Mesendoderm (in vitro differentiated cells): ENCODE measurements around the gene MAD2L2.

Experiments
- DNase-seq: peaks from one replicate; pipeline ENCODE4 v3.0.0; 2013
- H2AK5ac ChIP-seq: 2 replicates; pipeline ENCODE4 v1.6.1; 2013; ENCODE audit warnings: low read length, inconsistent platforms
- H2BK120ac ChIP-seq: 2 replicates; pipeline ENCODE4 v1.6.1; 2013; ENCODE audit warnings: low read depth, mild to moderate bottlenecking, low read length, moderate library complexity, mixed read lengths
- H2BK15ac ChIP-seq: replicated peaks from 2 replicates; pipeline ENCODE4 v1.6.1; 2013; ENCODE audit warnings: low read depth, mild to moderate bottlenecking, moderate library complexity
- H2BK5ac ChIP-seq: 2 replicates; pipeline ENCODE4 v1.6.1; 2013; ENCODE audit warnings: low read length, inconsistent platforms
- H3K18ac ChIP-seq: 2 replicates; pipeline ENCODE4 v1.6.1; 2013; ENCODE audit warnings: mild to moderate bottlenecking, low read length, mixed read lengths
- H3K23ac ChIP-seq: one replicate; pipeline ENCODE4 v1.6.1; 2013; ENCODE audit warnings: low read length
- H3K27ac ChIP-seq: 2 replicates; pipeline ENCODE4 v1.5.1; 2013; ENCODE audit warnings: low read depth, mild to moderate bottlenecking, inconsistent platforms, low read length, moderate library complexity
- H3K27me3 ChIP-seq: 2 replicates; pipeline ENCODE4 v1.6.1; 2013; ENCODE audit warnings: low read length, control low read depth, mild to moderate bottlenecking, inconsistent platforms; ENCODE audit not compliant: insufficient read depth, poor library complexity
- H3K36me3 ChIP-seq: 2 replicates; pipeline ENCODE4 v1.6.1; 2013; ENCODE audit warnings: low read length, inconsistent platforms; ENCODE audit not compliant: control insufficient read depth, insufficient read depth
- H3K4ac ChIP-seq: one replicate; pipeline ENCODE4 v1.6.1; 2013; ENCODE audit warnings: low read depth, mild to moderate bottlenecking, low read length, moderate library complexity
- H3K4me1 ChIP-seq: 2 replicates; pipeline ENCODE4 v1.6.1; 2013; ENCODE audit warnings: low read depth, low read length, inconsistent platforms; ENCODE audit not compliant: control insufficient read depth
- H3K4me2 ChIP-seq: 2 replicates; pipeline ENCODE4 v1.6.1; 2013; ENCODE audit warnings: low read length
- H3K4me3 ChIP-seq: 2 replicates; pipeline ENCODE4 v1.5.1; 2013; ENCODE audit warnings: mild to moderate bottlenecking, low read length
- H3K56ac ChIP-seq: one replicate; pipeline ENCODE4 v1.6.1; 2013; ENCODE audit warnings: low read length
- H3K79me1 ChIP-seq: 2 replicates; pipeline ENCODE4 v1.6.1; 2013; ENCODE audit warnings: low read length, inconsistent platforms
- H3K79me2 ChIP-seq: 2 replicates; pipeline ENCODE4 v1.6.1; 2013; ENCODE audit warnings: mild to moderate bottlenecking, low read length; ENCODE audit not compliant: control insufficient read depth, insufficient read depth
- H3K9ac ChIP-seq: 2 replicates; pipeline ENCODE4 v1.6.1; 2013; ENCODE audit warnings: low read length, inconsistent platforms
- H4K5ac ChIP-seq: one replicate; pipeline ENCODE4 v1.6.1; 2013; ENCODE audit warnings: low read length
- H4K8ac ChIP-seq: one replicate; pipeline ENCODE4 v1.6.1; 2013; ENCODE audit warnings: low read depth, mild to moderate bottlenecking, control low read depth, low read length, moderate library complexity
- WGBS: extraction: QIAGEN DNeasy Blood & Tissue Kit; methylation state at CpG from one replicate; pipeline ENCODE4 v1.1.7; 2013; ENCODE audit warnings: low lambda C conversion rate, missing lambda C conversion rate; ENCODE audit not compliant: insufficient coverage; ENCODE audit errors: extremely low coverage; 5-methylcytosine and 5-hydroxymethylcytosine counted together

The MAD2L2 gene

GRCh38 chr1:11697893-11698210 lies 16.9 kb upstream of the MAD2L2 start:
- Histone ChIP-seq H3K23ac (no peak overlapping the region), H3K79me1 (peaks cover 5% of the 10 kb centered on the region), H2BK120ac (no peak overlapping the region), H4K8ac (no peak overlapping the region), H3K4me1 (peaks cover 3% of the 10 kb centered on the region), H3K9ac (no peak overlapping the region), H2AK5ac (no peak overlapping the region), H3K79me2 (no peaks in the 10 kb centered on the region), H2BK15ac (no peak overlapping the region), H3K36me3 (no peaks in the 10 kb centered on the region), H3K4me2 (no peak overlapping the region), H3K4me3 (no peak overlapping the region), H3K27me3 (no peaks in the 10 kb centered on the region), H3K4ac (no peak overlapping the region), H3K56ac (no peak overlapping the region), H3K27ac (no peak overlapping the region), H2BK5ac (no peak overlapping the region), H3K18ac (no peak overlapping the region), H4K5ac (no peak overlapping the region)
- no CpG with 5 or more reads among the region's 5 CpGs for WGBS
- DNase-seq, result no peak

DNA sequence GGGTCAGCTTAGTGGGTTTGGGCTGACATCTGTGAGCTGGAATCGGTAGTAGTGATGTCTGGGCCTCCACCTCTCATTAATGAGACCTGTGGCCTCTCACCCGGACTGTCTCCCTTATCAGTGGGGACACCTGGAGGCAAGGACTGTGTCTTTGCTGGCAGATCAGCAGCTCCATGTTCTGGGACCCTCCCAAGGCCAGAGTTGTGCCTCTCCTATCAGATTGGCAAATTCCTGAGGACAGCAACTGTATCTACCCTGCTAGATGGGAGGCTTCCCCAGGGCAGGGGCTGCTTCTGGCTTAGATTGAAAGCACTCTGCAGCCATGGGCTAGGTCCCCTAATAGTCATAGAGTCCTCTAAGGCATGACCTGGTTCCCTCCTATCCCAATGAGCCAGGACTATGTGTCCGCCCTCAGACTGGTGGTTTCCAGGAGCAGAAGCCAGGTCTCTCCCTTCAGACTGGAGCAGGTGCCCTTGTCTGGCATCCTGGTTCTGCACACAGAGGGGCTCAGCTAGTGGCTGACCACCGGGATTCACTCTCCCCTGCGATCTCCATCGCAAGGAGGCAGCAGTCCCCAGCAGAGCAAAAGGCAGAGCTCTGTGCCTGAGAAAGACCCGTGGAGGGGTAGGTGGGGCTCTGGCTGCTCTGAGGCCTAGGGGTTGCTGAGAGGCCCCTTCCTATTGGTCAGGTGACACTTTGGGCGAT lies 16.4 kb upstream of the MAD2L2 start:
- no peak overlapping the region for H3K9ac ChIP-seq
- H3K27me3 ChIP-seq, result no peaks in the 10 kb centered on the region
- peaks cover 4% of the 10 kb centered on the region for H3K79me1 ChIP-seq
- no peak overlapping the region for H3K4ac ChIP-seq
- no peak overlapping the region for H4K5ac ChIP-seq
- no peak overlapping the region for H3K56ac ChIP-seq
- H2BK15ac ChIP-seq, result no peak overlapping the region
- no peak overlapping the region for H3K27ac ChIP-seq
- no peak overlapping the region for H3K23ac ChIP-seq
- no peak overlapping the region for H2BK120ac ChIP-seq
- no peaks in the 10 kb centered on the region for H3K79me2 ChIP-seq
- WGBS, result no CpG with 5 or more reads among the region's 8 CpGs
- H3K36me3 ChIP-seq, result no peaks in the 10 kb centered on the region
- no peak overlapping the region for H3K4me3 ChIP-seq
- no peak overlapping the region for H2BK5ac ChIP-seq
- no peak overlapping the region for H4K8ac ChIP-seq
- H3K18ac ChIP-seq, result no peak overlapping the region
- H2AK5ac ChIP-seq, result no peak overlapping the region
- peaks cover 3% of the 10 kb centered on the region for H3K4me1 ChIP-seq
- no peak overlapping the region for H3K4me2 ChIP-seq
- no peak for DNase-seq

- Histone ChIP-seq H3K27me3 (no peaks in the 10 kb centered on the region), H3K9ac (no peak overlapping the region), H3K4me1 (peaks cover 2% of the 10 kb centered on the region), H3K27ac (no peak overlapping the region), H4K8ac (no peak overlapping the region), H2BK15ac (no peak overlapping the region), H3K4ac (no peak overlapping the region), H4K5ac (no peak overlapping the region), H2BK5ac (no peak overlapping the region), H3K79me2 (no peaks in the 10 kb centered on the region), H2AK5ac (no peak overlapping the region), H3K4me2 (no peak overlapping the region), H2BK120ac (no peak overlapping the region), H3K79me1 (no peaks in the 10 kb centered on the region), H3K18ac (no peak overlapping the region), H3K36me3 (no peaks in the 10 kb centered on the region), H3K23ac (no peak overlapping the region), H3K4me3 (no peak overlapping the region), H3K56ac (no peak overlapping the region)
- no peak for DNase-seq
- no CpG with 5 or more reads among the region's 6 CpGs for WGBS
Measured at GRCh38 chr1:11695861-11696260, 14.9 kb upstream of the MAD2L2 start.

GRCh38 chr1:11693917-11694316 lies 13.0 kb upstream of the MAD2L2 start:
- WGBS, result no CpG with 5 or more reads among the region's 5 CpGs
- Histone ChIP-seq H3K4me1 (peaks cover 3% of the 10 kb centered on the region), H3K18ac (no peak overlapping the region), H3K79me1 (no peaks in the 10 kb centered on the region), H3K4ac (no peak overlapping the region), H4K8ac (no peak overlapping the region), H2BK15ac (no peak overlapping the region), H3K36me3 (no peaks in the 10 kb centered on the region), H2AK5ac (no peak overlapping the region), H3K27me3 (no peaks in the 10 kb centered on the region), H3K56ac (peak overlapping the region; percentile 74), H3K9ac (no peak overlapping the region), H4K5ac (no peak overlapping the region), H2BK5ac (no peak overlapping the region), H3K23ac (no peak overlapping the region), H3K27ac (no peak overlapping the region), H3K4me2 (no peak overlapping the region), H3K79me2 (peaks cover 3% of the 10 kb centered on the region), H2BK120ac (no peak overlapping the region), H3K4me3 (no peak overlapping the region)
- no peak for DNase-seq

GRCh38 chr1:11693024-11693590 lies 12.2 kb upstream of the MAD2L2 start:
- Histone ChIP-seq H3K79me2 (peaks cover 8% of the 10 kb centered on the region), H2BK120ac (no peak overlapping the region), H3K56ac (peak overlapping the region; percentile 96), H4K8ac (no peak overlapping the region), H3K4me2 (no peak overlapping the region), H3K4me3 (no peak overlapping the region), H3K4ac (no peak overlapping the region), H3K23ac (no peak overlapping the region), H4K5ac (no peak overlapping the region), H3K18ac (no peak overlapping the region), H3K36me3 (no peaks in the 10 kb centered on the region), H3K27me3 (no peaks in the 10 kb centered on the region), H3K9ac (no peak overlapping the region), H3K4me1 (peaks cover 3% of the 10 kb centered on the region), H3K79me1 (no peaks in the 10 kb centered on the region), H2AK5ac (no peak overlapping the region), H2BK5ac (no peak overlapping the region), H2BK15ac (no peak overlapping the region), H3K27ac (no peak overlapping the region)
- no peak for DNase-seq
- WGBS, result no CpG with 5 or more reads among the region's 6 CpGs
